Keratinocyte (primary cell): ENCODE measurements around the gene KASH5.

Experiments
- CTCF ChIP-seq, 3 experiments: IDR thresholded peaks in 1 of 3; conservative IDR thresholded peaks in 1 of 3; optimal IDR thresholded peaks in 1 of 3; 2 replicates in 2 of 3; 3 replicates in 1 of 3; pipeline versions ENCODE3 to v1.5.1; 2011; ENCODE audit warnings: low read length in 3 of 3, mild to moderate bottlenecking in 3 of 3, moderate library complexity in 2 of 3, control low read depth in 1 of 3, inconsistent platforms in 1 of 3; ENCODE audit not compliant: insufficient read depth in 2 of 3; ENCODE audit errors: extremely low read depth in 1 of 3
- EZH2 ChIP-seq: IDR thresholded peaks from one replicate; pipeline ENCODE4 v1.6.1; 2012; ENCODE audit warnings: inconsistent platforms, mild to moderate bottlenecking, low read length, moderate library complexity

- TF ChIP-seq CTCF (optimal IDR thresholded peaks at IDR 0.05 in 1 of 3, IDR thresholded peaks at IDR 0.05 in 1 of 3, conservative IDR thresholded peaks at IDR 0.05 in 1 of 3; ENCODE audit: extremely low read depth in 1 of 3, insufficient read depth in 2 of 3, low read length in 3 of 3) (peak in 2 of 3 experiments; percentile 3 to 24), EZH2 (no peak)
Measured at GRCh38 chr19:49363268-49364082, 24.6 kb upstream of the KASH5 start, which contains the start of gene DKKL1.
